Measurements from ENCODE around the gene KIAA1586.
"Not testable (repeated sequence)": the region's sequence is repeated elsewhere in the genome, so short reads cannot be mapped to it uniquely, and the experiment has no call there.

Gene KIAA1586

GRCh38 chr6:57044568-57044967, 1.9 kb upstream of the KIAA1586 start:
- no peak for DNase-seq (ENCODE audit: low spot score)

GRCh38 chr6:57047257-57047585, 728 bp downstream of the KIAA1586 start:
- not testable (repeated sequence) for DNase-seq (ENCODE audit: low spot score)

GRCh38 chr6:57047859-57048258, 1.4 kb downstream of the KIAA1586 start:
- DNase-seq (ENCODE audit: low spot score): not testable (repeated sequence)

GRCh38 chr6:57048577-57048976, 2.1 kb downstream of the KIAA1586 start:
- DNase-seq (ENCODE audit: low spot score): no peak

GRCh38 chr6:57063847-57064246, 17.4 kb downstream of the KIAA1586 start:
- no peak for DNase-seq (ENCODE audit: low spot score)

GRCh38 chr6:57064809-57065208, 18.3 kb downstream of the KIAA1586 start:
- DNase-seq (ENCODE audit: low spot score): no peak

- DNase-seq (ENCODE audit: low spot score): no peak
Observed at GRCh38 chr6:57068061-57068460, 21.6 kb downstream of the KIAA1586 start.

- no peak for DNase-seq (ENCODE audit: low spot score)
Observed at GRCh38 chr6:57069228-57069627, 22.7 kb downstream of the KIAA1586 start.

- no peak for DNase-seq (ENCODE audit: low spot score)
Observed at GRCh38 chr6:57069920-57070331, 23.4 kb downstream of the KIAA1586 start.

- no peak for DNase-seq (ENCODE audit: low spot score)
Observed at GRCh38 chr6:57072108-57072507, 25.6 kb downstream of the KIAA1586 start.

- DNase-seq (ENCODE audit: low spot score): no peak
Observed at GRCh38 chr6:57074383-57074782, 27.9 kb downstream of the KIAA1586 start.

- DNase-seq (ENCODE audit: low spot score): no peak
Observed at GRCh38 chr6:57075092-57075491, 28.6 kb downstream of the KIAA1586 start.

GRCh38 chr6:57078531-57079207, 32.2 kb downstream of the KIAA1586 start:
- no peak for DNase-seq (ENCODE audit: low spot score)

- no peak for DNase-seq (ENCODE audit: low spot score)
Observed at GRCh38 chr6:57085471-57085870, 39.0 kb downstream of the KIAA1586 start.

GRCh38 chr6:57086843-57087242, 40.4 kb downstream of the KIAA1586 start:
- DNase-seq (ENCODE audit: low spot score): no peak

- no peak for DNase-seq (ENCODE audit: low spot score)
Observed at GRCh38 chr6:57087916-57088315, 41.4 kb downstream of the KIAA1586 start.

GRCh38 chr6:57089265-57089664, 42.8 kb downstream of the KIAA1586 start:
- DNase-seq (ENCODE audit: low spot score): no peak

- DNase-seq (ENCODE audit: low spot score): peak; percentile 95
Observed at GRCh38 chr6:57089687-57090457, 43.4 kb downstream of the KIAA1586 start, which contains the start of gene ZNF451. Gene ZNF451 (plus strand): TSS chr6:57090188. CDS start chr6:57090254, 66 bp downstream.

GRCh38 chr6:57090458-57091067, 44.1 kb downstream of the KIAA1586 start:
- DNase-seq (ENCODE audit: low spot score): not testable (repeated sequence)

- not testable (repeated sequence) for DNase-seq (ENCODE audit: low spot score)
Observed at GRCh38 chr6:57091375-57091774, 44.9 kb downstream of the KIAA1586 start.

- no peak for DNase-seq (ENCODE audit: low spot score)
Observed at GRCh38 chr6:57094689-57095088, 48.2 kb downstream of the KIAA1586 start.

- no peak for DNase-seq (ENCODE audit: low spot score)
Observed at GRCh38 chr6:57097596-57097995, 51.1 kb downstream of the KIAA1586 start.

- DNase-seq (ENCODE audit: low spot score): no peak
Observed at GRCh38 chr6:57102976-57103375, 56.5 kb downstream of the KIAA1586 start.

Data from CD4-positive, alpha-beta T cell treated with Interleukin-6 at 100 ng/mL for 8 hours (primary cell).